ENCODE measurements around the gene EIF4G3. TPM values are rescaled to one million over a fixed set of nuclear protein-coding genes. Genes with fewer than 3 reads are reported as not detected.
A peak's percentile ranks its signal among the peaks of the same experiment; 100 is the strongest.

The EIF4G3 gene
- total and polyA plus RNA-seq, 9 of the 15 experiments (the other 6 are each of a cell fraction or from before 2014, with no cell fraction given), result 6.7 to 40.5 (median 32.1) TPM

DNA sequence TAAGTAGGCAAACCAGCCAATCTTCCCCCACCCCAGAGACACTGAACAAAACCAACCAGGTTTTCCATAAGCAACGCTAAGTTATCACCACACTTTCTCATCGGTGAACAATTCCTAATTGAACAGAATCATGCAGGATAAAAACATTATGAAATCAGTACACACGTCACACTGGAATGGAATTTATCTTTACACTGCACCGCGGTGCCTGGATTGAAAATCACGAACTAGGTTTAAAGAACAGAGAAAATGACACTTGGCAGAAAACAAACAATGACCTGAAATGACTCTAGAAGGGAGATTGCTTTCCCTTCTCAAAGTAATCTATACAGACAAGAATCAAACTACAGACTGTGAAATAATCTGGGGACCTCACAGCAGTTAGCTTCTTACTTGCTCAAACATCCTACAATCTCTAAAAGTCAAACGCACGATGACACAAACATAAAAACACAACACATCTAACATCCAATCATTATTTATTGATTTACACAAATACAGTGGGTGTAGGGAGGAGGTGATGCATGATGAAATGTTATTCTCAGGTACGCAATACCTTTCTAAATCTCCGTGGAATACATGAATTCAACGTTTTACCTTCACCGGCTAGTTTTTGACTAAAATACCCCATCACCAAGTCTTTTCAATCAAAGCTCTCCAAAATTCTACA, 1.9 kb downstream of the EIF4G3 start:
- Histone ChIP-seq H3K27ac (ENCODE audit: extremely low read depth, low read depth, low read length) (no peak overlapping the region), H3K4me2 (ENCODE audit: insufficient read depth, low read length) (peak overlapping the region; percentile 83), H4K20me1 (replicated peaks; ENCODE audit: control insufficient read depth, insufficient read depth, low read length) (peaks cover 12% of the 10 kb centered on the region), H2AFZ (ENCODE audit: low read depth, low read length) (no peak overlapping the region), H3K27me3 (ENCODE audit: control insufficient read depth in 2 of 2, insufficient read depth in 2 of 2, low read length in 2 of 2) (no peaks in the 10 kb centered on the region), H3K36me3 (ENCODE audit: control insufficient read depth, insufficient read depth, low read length) (peaks cover 21% of the 10 kb centered on the region; the same call in 1 of the 3 replicates), H3K4me1 (replicated peaks in 1 of 2; ENCODE audit: control insufficient read depth in 2 of 2, insufficient read depth in 2 of 2, low read length in 2 of 2) (peaks cover 16 to 20% of the 10 kb centered on the region in 2 experiments; a peak in 4 of 5 replicates), H3K9me3 (replicated peaks; ENCODE audit: control insufficient read depth, insufficient read depth, low read depth, low read length) (no peaks in the 10 kb centered on the region), H3K9me1 (ENCODE audit: control insufficient read depth, insufficient read depth, low read length) (no peaks in the 10 kb centered on the region), H3K4me3 (peak overlapping the region; percentile 88), H3K79me2 (ENCODE audit: control insufficient read depth, insufficient read depth, low read length) (peaks cover 45% of the 10 kb centered on the region), H3K9ac (ENCODE audit: insufficient read depth in 1 of 2, low read depth in 2 of 2, low read length in 2 of 2) (peak overlapping the region in 1 of 2 experiments; percentile 69; a peak in 2 of 4 replicates)
- 6% methylated on average over 12 of the region's 12 CpGs for WGBS (ENCODE audit: insufficient coverage, low coverage, missing lambda C conversion rate)
- DNase-seq (ENCODE audit: extremely low read depth in 1 of 4, low spot score in 3 of 4) (no peak), ATAC-seq (no peak), FAIRE-seq (no peak)
- in situ Hi-C loops (cut with MboI) (no loop called here), intact Hi-C loops (cut with micrococcal nuclease) (loop anchor here (5.0 kb wide), 1 partner anchor 387 kb away; the partner anchor contains the start of gene HP1BP3)
- ChIA-PET CTCF (ENCODE audit: low intra/inter-chr PET ratio) (no interaction called here), POLR2A (interaction anchor here (0.8 to 2.2 kb wide), 10 partner anchors 9 to 655 kb away, joined by 3 to 7 read pairs (median 3); no protein-coding TSS in a partner anchor)
- no TSS peak for BruUV-seq (replicated peaks)
- TF ChIP-seq, protein P1, sequence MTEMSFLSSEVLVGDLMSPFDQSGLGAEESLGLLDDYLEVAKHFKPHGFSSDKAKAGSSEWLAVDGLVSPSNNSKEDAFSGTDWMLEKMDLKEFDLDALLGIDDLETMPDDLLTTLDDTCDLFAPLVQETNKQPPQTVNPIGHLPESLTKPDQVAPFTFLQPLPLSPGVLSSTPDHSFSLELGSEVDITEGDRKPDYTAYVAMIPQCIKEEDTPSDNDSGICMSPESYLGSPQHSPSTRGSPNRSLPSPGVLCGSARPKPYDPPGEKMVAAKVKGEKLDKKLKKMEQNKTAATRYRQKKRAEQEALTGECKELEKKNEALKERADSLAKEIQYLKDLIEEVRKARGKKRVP (CRISPR knock-in tag; IDR thresholded peaks at IDR 0.05), result 0 out of 2 replicates have a peak, but pooled peaks have one; percentile 33
- TF ChIP-seq, protein P2, sequence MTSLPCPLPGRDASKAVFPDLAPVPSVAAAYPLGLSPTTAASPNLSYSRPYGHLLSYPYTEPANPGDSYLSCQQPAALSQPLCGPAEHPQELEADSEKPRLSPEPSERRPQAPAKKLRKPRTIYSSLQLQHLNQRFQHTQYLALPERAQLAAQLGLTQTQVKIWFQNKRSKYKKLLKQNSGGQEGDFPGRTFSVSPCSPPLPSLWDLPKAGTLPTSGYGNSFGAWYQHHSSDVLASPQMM (CRISPR knock-in tag; IDR thresholded peaks at IDR 0.05), result no peak
- TF ChIP-seq ZEB2 (IDR thresholded peaks at IDR 0.05), result 0 out of 2 replicates have a peak, but pooled peaks have one; percentile 18
- no peak for TF ChIP-seq HSF4 (CRISPR knock-in tag; IDR thresholded peaks at IDR 0.05; ENCODE audit: borderline replicate concordance)
- TF ChIP-seq CBFA2T3 (IDR thresholded peaks at IDR 0.05), result peak; percentile 28; the same call in 1 of the 2 replicates
- TF ChIP-seq SMC3 (conservative IDR thresholded peaks at IDR 0.05; ENCODE audit: insufficient read depth, low read depth, low read length), result no peak
- peak; percentile 11; the same call in 1 of the 2 replicates for TF ChIP-seq NFRKB (IDR thresholded peaks at IDR 0.05; ENCODE audit: low read depth)
- 0 out of 2 replicates have a peak, but pooled peaks have one; percentile 25 for TF ChIP-seq KAT8 (IDR thresholded peaks at IDR 0.05; ENCODE audit: low read depth)
- TF ChIP-seq, protein P3, sequence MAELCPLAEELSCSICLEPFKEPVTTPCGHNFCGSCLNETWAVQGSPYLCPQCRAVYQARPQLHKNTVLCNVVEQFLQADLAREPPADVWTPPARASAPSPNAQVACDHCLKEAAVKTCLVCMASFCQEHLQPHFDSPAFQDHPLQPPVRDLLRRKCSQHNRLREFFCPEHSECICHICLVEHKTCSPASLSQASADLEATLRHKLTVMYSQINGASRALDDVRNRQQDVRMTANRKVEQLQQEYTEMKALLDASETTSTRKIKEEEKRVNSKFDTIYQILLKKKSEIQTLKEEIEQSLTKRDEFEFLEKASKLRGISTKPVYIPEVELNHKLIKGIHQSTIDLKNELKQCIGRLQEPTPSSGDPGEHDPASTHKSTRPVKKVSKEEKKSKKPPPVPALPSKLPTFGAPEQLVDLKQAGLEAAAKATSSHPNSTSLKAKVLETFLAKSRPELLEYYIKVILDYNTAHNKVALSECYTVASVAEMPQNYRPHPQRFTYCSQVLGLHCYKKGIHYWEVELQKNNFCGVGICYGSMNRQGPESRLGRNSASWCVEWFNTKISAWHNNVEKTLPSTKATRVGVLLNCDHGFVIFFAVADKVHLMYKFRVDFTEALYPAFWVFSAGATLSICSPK (IDR thresholded peaks at IDR 0.05; ENCODE audit: borderline replicate concordance), result no peak
- no peak for TF ChIP-seq MEF2A (IDR thresholded peaks at IDR 0.05; ENCODE audit: control insufficient read depth, low read depth, low read length)
- TF ChIP-seq, protein P4, sequence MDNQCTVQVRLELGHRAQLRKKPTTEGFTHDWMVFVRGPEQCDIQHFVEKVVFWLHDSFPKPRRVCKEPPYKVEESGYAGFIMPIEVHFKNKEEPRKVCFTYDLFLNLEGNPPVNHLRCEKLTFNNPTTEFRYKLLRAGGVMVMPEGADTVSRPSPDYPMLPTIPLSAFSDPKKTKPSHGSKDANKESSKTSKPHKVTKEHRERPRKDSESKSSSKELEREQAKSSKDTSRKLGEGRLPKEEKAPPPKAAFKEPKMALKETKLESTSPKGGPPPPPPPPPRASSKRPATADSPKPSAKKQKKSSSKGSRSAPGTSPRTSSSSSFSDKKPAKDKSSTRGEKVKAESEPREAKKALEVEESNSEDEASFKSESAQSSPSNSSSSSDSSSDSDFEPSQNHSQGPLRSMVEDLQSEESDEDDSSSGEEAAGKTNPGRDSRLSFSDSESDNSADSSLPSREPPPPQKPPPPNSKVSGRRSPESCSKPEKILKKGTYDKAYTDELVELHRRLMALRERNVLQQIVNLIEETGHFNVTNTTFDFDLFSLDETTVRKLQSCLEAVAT (IDR thresholded peaks at IDR 0.05), result no peak
- TF ChIP-seq CREM (IDR thresholded peaks at IDR 0.05; ENCODE audit: low read depth), result peak; percentile 32; the same call in 1 of the 2 replicates
- 0 out of 2 replicates have a peak, but pooled peaks have one; percentile 8 for TF ChIP-seq PTRF (tag; IDR thresholded peaks at IDR 0.05)
- peak; percentile 19; the same call in 1 of the 2 replicates for TF ChIP-seq SMARCC2 (IDR thresholded peaks at IDR 0.05; ENCODE audit: low read depth)
- TF ChIP-seq MBD2 (IDR thresholded peaks at IDR 0.05; ENCODE audit: borderline replicate concordance, low read depth), result no peak
- peak in 1 of 2 experiments; percentile 59; a peak in 2 of 4 replicates for TF ChIP-seq HDAC1 (IDR thresholded peaks at IDR 0.05)
- no peak for TF ChIP-seq POLR3G (IDR thresholded peaks at IDR 0.05; ENCODE audit: extremely low read depth, insufficient read length, insufficient replicate concordance)
- TF ChIP-seq BRD9 (IDR thresholded peaks at IDR 0.05; ENCODE audit: low read depth, partially characterized antibody), result no peak

Data from K562 (cell line).